ENCODE data around the gene ARID1B. TPM values are rescaled to one million over a fixed set of nuclear protein-coding genes. Genes with fewer than 3 reads are reported as not detected.

The ARID1B gene
- total RNA-seq, 1 donor from 2014 or later, result 75.4 TPM

DNA sequence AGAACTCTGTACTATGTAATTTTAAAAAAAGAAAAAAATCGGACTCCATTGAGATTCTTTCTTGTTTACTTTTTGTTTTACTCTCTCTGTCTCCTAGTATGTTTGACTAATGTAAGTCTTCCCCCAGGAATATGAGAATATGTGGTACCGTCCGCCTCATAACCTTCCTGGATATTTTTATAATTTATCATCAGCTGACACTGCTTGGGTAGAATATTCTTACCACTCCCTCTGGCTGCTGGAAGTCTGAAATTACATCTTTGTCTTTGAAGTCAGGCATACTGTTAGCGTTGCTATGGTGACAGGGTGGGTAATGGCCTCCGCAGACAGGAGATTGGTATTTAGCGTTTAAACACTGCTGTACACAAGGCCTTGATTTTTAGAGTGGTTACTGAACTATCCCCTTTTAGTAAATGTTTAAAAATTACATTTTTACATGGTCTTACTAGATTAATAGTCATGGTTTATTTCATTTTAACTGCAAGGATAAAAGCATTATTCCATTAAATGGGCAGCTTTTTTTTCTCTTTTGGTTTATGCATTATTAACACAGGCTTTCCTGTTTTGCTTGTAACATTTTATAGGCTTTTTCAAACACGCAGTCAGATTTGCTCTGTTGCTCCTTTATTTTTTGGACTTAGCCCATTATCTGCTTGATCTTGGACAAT is 176.4 kb downstream of the ARID1B start:
- Histone ChIP-seq H3K27ac (ENCODE audit: low read depth, low read length) (peak overlapping the region; percentile 91), H3K27me3 (ENCODE audit: insufficient read depth, low read length) (no peaks in the 10 kb centered on the region), H2AFZ (ENCODE audit: low read depth, low read length) (no peak overlapping the region), H4K20me1 (ENCODE audit: insufficient read depth, low read length) (peaks cover 14% of the 10 kb centered on the region), H3K9me3 (ENCODE audit: insufficient read depth, low read depth, low read length) (no peaks in the 10 kb centered on the region), H3K36me3 (ENCODE audit: insufficient read depth, low read length) (no peaks in the 10 kb centered on the region), H3K4me1 (ENCODE audit: insufficient read depth, low read length) (peaks cover 46% of the 10 kb centered on the region), H3K79me2 (ENCODE audit: insufficient read depth, low read length) (peaks cover 87% of the 10 kb centered on the region), H3K4me3 (ENCODE audit: insufficient read depth, low read depth, low read length) (peak overlapping the region; percentile 53), H3K4me2 (ENCODE audit: low read length) (peak overlapping the region; percentile 82), H3K9ac (ENCODE audit: low read length) (peak overlapping the region; percentile 69)
- H3K4me3 Mint-ChIP-seq (ENCODE audit: unreplicated experiment), result peak overlapping the region; percentile 23
- no peaks in the 10 kb centered on the region for H3K27me3 Mint-ChIP-seq (ENCODE audit: low read depth, unreplicated experiment)
- peak; percentile 56 for FAIRE-seq
- H3K27ac Mint-ChIP-seq (ENCODE audit: unreplicated experiment), result peak overlapping the region; percentile 93
- peak; percentile 98 for DNase-seq (ENCODE audit: low read depth)
- peaks cover 54% of the 10 kb centered on the region for H3K4me1 Mint-ChIP-seq (ENCODE audit: low read depth, unreplicated experiment)
- TF ChIP-seq, protein P1, sequence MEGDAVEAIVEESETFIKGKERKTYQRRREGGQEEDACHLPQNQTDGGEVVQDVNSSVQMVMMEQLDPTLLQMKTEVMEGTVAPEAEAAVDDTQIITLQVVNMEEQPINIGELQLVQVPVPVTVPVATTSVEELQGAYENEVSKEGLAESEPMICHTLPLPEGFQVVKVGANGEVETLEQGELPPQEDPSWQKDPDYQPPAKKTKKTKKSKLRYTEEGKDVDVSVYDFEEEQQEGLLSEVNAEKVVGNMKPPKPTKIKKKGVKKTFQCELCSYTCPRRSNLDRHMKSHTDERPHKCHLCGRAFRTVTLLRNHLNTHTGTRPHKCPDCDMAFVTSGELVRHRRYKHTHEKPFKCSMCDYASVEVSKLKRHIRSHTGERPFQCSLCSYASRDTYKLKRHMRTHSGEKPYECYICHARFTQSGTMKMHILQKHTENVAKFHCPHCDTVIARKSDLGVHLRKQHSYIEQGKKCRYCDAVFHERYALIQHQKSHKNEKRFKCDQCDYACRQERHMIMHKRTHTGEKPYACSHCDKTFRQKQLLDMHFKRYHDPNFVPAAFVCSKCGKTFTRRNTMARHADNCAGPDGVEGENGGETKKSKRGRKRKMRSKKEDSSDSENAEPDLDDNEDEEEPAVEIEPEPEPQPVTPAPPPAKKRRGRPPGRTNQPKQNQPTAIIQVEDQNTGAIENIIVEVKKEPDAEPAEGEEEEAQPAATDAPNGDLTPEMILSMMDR (IDR thresholded peaks at IDR 0.05; ENCODE audit: insufficient read depth, low read depth, low read length), result peak; percentile 18
- TF ChIP-seq EZH2 (IDR thresholded peaks at IDR 0.05; ENCODE audit: insufficient read depth, low read length), result no peak
- no peaks in the 10 kb centered on the region for H3K9me3 Mint-ChIP-seq (ENCODE audit: unreplicated experiment)
- H3K36me3 Mint-ChIP-seq (ENCODE audit: low read depth, unreplicated experiment), result peaks cover 2% of the 10 kb centered on the region

DNA sequence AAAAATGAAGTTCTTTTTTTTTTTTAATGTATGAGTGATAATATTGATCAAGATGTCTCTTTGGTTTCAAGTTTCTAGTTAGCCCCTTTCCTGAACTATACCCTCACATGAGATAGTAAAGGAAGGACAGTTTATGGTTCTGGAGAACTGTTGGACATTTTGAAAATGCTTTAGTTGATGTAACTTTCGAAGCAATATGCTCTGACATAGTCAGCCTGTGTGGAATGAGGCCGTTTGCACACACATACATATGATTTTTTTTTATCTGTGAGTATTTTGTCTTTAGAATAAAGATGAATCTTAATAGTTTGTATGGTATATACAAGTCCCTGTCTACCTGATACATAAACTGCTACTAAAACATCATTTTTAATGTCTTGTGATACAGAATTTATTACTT is 177.0 kb downstream of the ARID1B start:
- H3K27ac Mint-ChIP-seq (ENCODE audit: unreplicated experiment), result peak overlapping the region; percentile 93
- Histone ChIP-seq H3K79me2 (ENCODE audit: insufficient read depth, low read length) (peaks cover 93% of the 10 kb centered on the region), H3K27me3 (ENCODE audit: insufficient read depth, low read length) (no peaks in the 10 kb centered on the region), H3K27ac (ENCODE audit: low read depth, low read length) (peak overlapping the region; percentile 91), H2AFZ (ENCODE audit: low read depth, low read length) (no peak overlapping the region), H3K4me1 (ENCODE audit: insufficient read depth, low read length) (peaks cover 40% of the 10 kb centered on the region), H3K36me3 (ENCODE audit: insufficient read depth, low read length) (no peaks in the 10 kb centered on the region), H3K9ac (ENCODE audit: low read length) (peak overlapping the region; percentile 68), H3K4me2 (ENCODE audit: low read length) (peak overlapping the region; percentile 82), H3K4me3 (ENCODE audit: insufficient read depth, low read depth, low read length) (no peak overlapping the region), H3K9me3 (ENCODE audit: insufficient read depth, low read depth, low read length) (no peaks in the 10 kb centered on the region), H4K20me1 (ENCODE audit: insufficient read depth, low read length) (peaks cover 16% of the 10 kb centered on the region)
- FAIRE-seq (no peak), DNase-seq (ENCODE audit: low read depth) (no peak)
- TF ChIP-seq EZH2 (IDR thresholded peaks at IDR 0.05; ENCODE audit: insufficient read depth, low read length), result no peak
- TF ChIP-seq, protein P1 (IDR thresholded peaks at IDR 0.05; ENCODE audit: insufficient read depth, low read depth, low read length), result no peak
- H3K9me3 Mint-ChIP-seq (ENCODE audit: unreplicated experiment), result no peaks in the 10 kb centered on the region
- peaks cover 50% of the 10 kb centered on the region for H3K4me1 Mint-ChIP-seq (ENCODE audit: low read depth, unreplicated experiment)
- no peaks in the 10 kb centered on the region for H3K27me3 Mint-ChIP-seq (ENCODE audit: low read depth, unreplicated experiment)
- no peak overlapping the region for H3K4me3 Mint-ChIP-seq (ENCODE audit: unreplicated experiment)
- H3K36me3 Mint-ChIP-seq (ENCODE audit: low read depth, unreplicated experiment), result peaks cover 2% of the 10 kb centered on the region

DNA sequence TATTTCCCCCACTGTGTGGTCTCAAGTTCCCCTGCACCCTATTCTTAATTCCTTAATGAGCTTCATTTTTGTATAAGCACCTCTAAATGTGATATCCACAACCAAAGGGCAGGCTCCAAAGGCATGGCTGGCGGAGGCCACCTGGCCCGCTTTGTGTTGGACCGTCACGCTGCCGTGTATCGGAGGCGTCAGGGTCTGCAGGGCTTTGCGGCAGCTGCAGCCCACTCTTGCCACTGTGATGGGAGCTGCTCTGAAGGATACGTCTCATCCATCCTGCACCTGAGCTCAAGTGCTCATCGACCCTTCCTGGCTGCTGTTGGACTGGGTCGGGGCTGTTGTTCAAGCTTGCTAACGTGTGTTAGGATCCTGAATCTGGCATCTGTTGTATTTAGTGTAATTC is 177.6 kb downstream of the ARID1B start:
- DNase-seq (ENCODE audit: low read depth) (no peak), FAIRE-seq (no peak)
- H3K36me3 Mint-ChIP-seq (ENCODE audit: low read depth, unreplicated experiment), result peaks cover 2% of the 10 kb centered on the region
- H3K9me3 Mint-ChIP-seq (ENCODE audit: unreplicated experiment), result no peaks in the 10 kb centered on the region
- no peak overlapping the region for H2AFZ ChIP-seq (ENCODE audit: low read depth, low read length)
- TF ChIP-seq, protein P1 (IDR thresholded peaks at IDR 0.05; ENCODE audit: insufficient read depth, low read depth, low read length), result no peak
- no peak for TF ChIP-seq EZH2 (IDR thresholded peaks at IDR 0.05; ENCODE audit: insufficient read depth, low read length)
- H3K27ac Mint-ChIP-seq (ENCODE audit: unreplicated experiment), result peak overlapping the region; percentile 6
- H4K20me1 ChIP-seq (ENCODE audit: insufficient read depth, low read length), result peaks cover 15% of the 10 kb centered on the region
- H3K27me3 Mint-ChIP-seq (ENCODE audit: low read depth, unreplicated experiment), result no peaks in the 10 kb centered on the region
- H3K9me3 ChIP-seq (ENCODE audit: insufficient read depth, low read depth, low read length), result no peaks in the 10 kb centered on the region
- H3K9ac ChIP-seq (ENCODE audit: low read length), result peak overlapping the region; percentile 68
- H3K4me3 ChIP-seq (ENCODE audit: insufficient read depth, low read depth, low read length), result no peak overlapping the region
- peaks cover 46% of the 10 kb centered on the region for H3K4me1 Mint-ChIP-seq (ENCODE audit: low read depth, unreplicated experiment)
- peaks cover 34% of the 10 kb centered on the region for H3K4me1 ChIP-seq (ENCODE audit: insufficient read depth, low read length)
- peaks cover 96% of the 10 kb centered on the region for H3K79me2 ChIP-seq (ENCODE audit: insufficient read depth, low read length)
- H3K4me3 Mint-ChIP-seq (ENCODE audit: unreplicated experiment), result no peak overlapping the region
- H3K36me3 ChIP-seq (ENCODE audit: insufficient read depth, low read length), result no peaks in the 10 kb centered on the region
- H3K27ac ChIP-seq (ENCODE audit: low read depth, low read length), result peak overlapping the region; percentile 91
- no peaks in the 10 kb centered on the region for H3K27me3 ChIP-seq (ENCODE audit: insufficient read depth, low read length)
- H3K4me2 ChIP-seq (ENCODE audit: low read length), result peak overlapping the region; percentile 82

Measured in astrocyte (in vitro differentiated cells and primary cell).